Stimulated activated CD4-positive, alpha-beta T cell treated with anti-CD3 and anti-CD28 coated beads, TNF-alpha, amount 100 ng/mL, for 48 hours (primary cell): Measurements from ENCODE around the gene C1QTNF2.

Source experiments
- DNase-seq, 3 donors: peaks; one replicate each; pipeline ENCODE4 v3.0.0-alpha.2; 2020; ENCODE audit warnings: low read depth in 3 of 3

Gene C1QTNF2

DNA sequence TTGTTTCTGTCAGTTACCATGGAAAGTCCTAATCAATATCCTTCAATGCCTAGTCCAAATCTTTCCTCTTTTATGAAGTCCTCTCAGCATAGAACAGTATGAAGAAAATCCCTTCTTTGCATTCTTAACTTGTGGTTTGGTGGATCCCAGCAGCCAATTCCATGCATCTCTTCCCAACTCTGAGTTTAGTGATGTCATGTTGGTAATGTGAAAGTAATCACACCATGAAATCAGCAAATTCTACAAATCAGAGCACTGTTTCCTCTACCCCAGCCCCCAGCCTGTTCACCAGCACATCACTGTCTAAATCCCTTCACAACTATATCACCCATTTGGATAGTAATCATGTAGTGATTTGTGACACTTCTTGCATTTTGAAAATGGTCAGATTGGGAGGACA is 4.7 kb upstream of the C1QTNF2 start:
- DNase-seq, result no peak

DNA sequence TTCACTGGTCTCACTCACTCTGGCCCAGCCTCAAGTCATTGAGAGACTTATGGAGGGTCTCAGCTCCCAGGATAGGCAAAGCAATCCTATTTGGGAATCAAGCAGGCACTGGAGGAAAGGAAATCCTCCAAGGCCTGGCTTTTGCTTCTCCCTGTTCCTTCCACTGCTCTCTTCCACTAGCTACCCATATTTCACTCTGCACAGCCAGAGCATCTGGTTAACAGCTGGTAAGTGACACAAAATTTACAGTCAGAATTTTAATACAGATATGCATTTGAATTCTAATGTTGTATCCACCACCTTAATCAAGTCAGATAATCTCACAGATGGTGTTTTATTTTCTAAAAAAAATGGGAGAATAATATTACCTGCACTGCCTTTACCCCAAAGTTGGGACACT is 868 bp upstream of the C1QTNF2 start:
- no peak for DNase-seq

DNA sequence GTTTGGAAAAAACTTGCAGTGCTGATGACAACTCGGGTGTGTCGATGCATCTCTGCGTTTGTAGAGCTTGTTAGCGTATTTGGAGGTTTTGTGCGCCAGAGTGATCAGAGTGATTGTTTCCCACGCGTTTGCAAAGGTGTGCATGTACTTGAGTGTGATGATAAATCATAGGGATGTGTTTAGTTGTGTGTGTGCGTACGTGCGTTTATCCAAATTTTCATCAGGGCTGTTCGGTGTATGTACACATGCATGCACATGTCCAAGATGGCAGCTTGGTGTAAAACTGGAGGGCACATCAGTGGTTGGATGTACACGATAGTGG is 248 bp upstream of the C1QTNF2 start:
- DNase-seq, result no peak

DNA sequence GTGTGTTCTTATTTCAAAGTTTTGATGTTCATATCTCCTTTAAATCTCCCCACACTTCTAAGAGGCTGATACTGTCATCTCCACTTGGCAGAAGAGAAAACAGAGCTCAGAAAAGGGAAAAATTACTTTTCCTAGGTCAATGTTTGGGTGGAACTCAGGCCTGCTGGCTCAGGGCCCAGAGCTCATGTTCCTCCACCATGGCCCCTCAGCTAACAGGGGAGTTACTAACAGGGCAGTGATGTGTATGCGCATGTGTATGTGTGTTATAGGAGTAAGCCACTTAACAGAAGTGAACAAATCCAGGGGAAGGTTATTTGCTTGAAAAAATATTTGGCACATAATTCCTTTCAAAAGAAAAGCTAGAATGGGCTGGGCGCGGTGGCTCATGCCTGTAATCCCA is 2.5 kb downstream of the C1QTNF2 start:
- no peak for DNase-seq

DNA sequence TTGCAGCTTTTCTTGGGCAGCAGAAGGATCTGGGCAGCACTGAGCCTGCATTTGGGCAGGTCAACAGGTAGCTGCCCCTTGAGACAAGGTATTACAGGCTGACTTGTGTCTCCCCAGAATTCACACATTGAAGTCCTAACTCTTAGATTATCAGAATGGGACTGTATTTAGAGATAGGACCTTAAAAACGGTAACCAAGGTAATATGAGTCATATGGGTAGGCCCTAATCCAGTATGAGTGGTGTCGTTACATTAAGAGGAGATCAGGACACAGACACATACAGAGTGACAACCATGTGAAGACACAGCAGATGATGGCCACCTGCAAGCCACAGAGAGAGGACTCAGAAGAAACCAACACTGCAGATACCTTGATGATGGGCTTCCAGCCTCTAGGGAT is 3.2 kb downstream of the C1QTNF2 start:
- DNase-seq, result no peak

DNA sequence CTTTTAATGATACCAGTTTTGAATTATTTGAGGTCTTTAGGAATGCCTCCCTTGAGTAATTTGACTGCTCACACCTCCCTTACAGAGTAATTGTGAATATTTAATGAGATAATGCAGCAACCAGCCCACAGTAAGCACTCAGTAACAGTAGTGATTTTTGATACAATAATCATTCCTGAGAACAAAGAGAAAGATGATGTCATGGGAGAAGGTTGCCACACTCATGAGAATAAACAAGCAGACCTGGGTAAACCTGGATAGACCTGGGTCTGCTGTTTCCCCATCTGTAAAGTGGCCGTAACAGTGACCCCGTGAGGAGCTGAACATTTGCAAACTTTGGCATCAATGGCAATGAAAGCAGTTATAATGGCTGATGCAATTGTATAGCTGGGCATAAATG is 4.2 kb downstream of the C1QTNF2 start:
- no peak for DNase-seq

DNA sequence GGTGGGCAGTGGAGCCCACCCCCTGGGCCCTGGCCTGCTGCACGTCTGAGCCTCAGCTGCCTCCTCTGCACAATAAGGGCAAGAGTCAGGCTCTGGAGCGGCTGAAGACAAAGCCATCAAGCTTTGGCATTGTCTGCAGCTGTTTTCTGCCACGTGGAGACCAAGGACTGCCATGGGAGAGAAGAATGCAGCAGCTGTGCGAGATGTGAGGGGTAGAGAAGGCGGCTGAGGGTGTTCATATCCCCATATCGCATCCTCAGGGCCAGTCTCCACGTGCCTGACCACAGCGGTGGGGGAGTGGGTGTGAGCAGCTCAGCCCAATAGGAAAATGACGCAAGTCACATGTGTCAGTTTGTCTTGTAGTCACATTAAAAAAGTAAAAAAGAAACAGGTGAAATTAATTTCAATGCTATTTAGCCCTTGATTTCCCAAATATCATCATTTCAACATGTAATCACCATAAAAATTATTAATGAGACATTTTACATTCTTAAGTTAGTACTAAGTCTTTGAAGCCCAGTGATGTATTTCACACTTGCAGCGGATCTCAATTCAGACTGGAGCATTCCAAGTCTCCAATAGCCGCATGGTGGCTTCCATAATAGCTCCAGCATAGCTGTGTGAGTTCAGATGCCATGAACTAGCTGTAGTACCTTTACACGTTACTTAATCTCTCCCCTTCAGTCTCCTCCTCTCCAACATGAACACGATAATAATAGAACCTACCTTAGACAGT is 6.6 kb downstream of the C1QTNF2 start:
- no peak for DNase-seq

DNA sequence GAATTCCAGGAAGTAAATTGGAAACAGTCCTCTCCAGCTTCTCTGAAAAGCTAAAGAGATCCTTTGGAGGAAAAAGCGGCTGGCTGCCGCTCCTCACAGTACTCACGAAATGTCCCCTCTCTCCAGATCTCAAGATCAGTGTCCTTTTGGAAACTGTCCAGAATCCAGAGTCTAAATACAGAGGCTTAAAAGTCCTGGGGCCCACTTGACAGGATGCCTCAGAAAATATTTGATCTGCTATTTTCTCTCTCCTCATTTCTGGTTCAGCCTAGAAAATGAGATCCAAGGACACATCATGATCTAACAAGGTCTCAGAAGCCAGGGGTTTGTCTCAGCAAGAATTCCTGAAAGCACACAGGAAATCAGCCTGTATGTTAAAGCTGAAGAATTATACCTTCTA is 7.2 kb downstream of the C1QTNF2 start:
- no peak for DNase-seq

DNA sequence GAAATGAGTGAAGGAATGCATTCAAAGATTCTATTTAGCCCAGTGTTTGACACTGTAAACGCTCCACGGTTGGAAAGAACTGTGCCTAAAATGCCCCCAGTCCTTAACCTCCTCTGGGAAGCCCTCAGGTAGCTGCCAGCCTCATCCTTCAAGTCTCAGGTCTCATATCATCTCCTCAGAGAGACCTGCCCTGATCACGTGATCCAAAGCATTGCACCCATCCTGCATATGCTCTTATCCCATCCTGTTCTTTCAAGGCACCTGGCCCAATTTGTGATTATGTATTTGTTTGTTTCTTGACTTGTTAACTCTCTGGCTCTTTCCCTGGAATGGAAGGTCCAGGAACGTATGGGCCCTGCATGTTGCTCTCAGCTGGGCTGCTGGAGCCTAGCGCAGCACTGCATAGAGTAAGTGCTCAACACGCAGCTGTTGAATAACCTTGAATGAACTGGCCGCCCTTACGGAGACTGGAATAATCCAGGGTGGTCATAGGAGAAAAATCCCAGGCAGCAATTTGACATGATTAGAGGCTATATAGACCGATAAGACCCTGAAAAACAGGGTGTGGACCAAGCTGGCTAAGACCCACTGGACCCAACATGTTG is 8.7 kb downstream of the C1QTNF2 start:
- no peak for DNase-seq

DNA sequence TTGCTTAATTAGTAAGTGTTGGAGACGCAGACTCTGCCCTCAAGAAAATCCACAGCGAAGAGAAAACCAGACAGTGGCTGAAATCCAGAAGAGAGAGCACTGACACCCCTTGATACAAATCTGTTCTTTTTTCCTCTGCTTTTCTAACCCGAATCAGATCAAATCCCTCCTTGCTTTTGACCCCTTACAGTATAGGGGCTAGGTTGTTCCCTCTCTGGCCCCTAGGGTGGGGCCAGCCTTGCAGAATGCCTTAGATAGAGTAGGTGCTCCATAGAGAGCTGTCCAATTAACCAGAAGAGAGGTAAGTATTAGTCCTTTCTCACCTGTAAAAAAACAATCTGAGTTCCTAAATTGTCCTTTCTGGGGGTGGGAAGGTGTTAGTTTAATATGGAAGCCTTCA is 10.1 kb downstream of the C1QTNF2 start:
- no peak for DNase-seq

DNA sequence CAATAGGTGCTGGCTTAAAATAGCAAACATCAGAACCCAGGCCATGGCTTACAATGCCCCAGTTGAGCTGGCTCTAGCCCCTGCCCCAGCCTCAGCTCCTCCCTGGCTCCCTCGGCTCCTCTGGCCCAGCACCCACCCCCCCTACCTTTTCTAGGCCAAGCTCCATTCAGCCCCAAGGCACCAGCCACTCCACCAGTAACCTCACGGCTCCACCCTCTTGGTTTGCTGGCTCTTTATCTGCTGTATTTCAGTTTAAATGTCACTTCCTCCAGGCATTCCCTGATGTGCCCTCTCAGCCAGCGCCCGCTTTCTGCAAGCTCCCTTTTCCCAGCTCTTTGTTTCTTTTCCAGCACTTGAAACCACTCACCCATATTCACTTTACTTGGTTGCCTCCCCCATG is 10.6 kb downstream of the C1QTNF2 start:
- no peak for DNase-seq

DNA sequence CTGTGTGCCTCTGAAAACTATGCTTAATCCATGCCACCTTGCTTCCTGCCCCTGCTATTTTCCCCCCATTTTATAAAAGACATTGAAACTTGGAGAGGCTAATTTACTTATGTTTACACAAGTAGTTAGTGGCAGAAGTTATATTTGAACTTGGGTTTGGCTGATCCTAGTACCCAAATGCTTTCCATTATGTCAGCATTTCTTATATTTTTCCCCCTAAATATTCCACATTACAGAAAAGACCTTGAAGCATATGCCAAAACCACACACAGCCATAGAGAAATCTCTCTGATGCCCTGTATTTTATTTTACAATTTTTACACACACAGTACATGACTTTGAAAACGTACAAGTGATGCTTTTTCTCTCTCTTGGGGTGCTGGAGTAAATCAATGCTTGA is 11.2 kb downstream of the C1QTNF2 start:
- DNase-seq, result no peak

DNA sequence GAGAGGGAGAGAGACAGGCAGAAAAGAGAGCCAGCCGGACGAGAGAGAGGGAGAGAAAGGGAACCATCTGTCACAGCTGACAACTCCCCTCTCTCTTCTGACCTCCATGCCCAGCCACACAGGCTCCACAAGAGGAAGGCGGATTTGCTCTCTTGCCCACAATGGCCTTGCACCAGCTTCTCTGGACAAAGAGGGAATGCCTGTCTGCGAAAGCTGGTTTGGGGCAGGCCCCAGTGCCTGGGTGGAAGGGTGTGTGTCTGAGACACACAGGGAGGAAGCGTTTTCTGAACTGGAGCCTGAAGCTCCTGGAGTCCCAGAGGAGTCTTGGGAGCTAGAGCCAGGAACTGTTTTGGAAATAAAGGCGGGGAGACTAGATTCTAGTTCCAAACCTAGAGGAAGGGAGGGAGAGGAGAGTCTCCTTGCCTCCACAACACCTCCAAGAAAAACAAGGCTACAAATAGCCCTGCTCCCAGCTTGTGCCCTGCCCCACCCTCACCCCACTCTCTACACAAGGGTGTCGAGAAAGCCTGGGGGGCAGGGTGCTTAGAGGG is 12.5 kb downstream of the C1QTNF2 start:
- no peak for DNase-seq

DNA sequence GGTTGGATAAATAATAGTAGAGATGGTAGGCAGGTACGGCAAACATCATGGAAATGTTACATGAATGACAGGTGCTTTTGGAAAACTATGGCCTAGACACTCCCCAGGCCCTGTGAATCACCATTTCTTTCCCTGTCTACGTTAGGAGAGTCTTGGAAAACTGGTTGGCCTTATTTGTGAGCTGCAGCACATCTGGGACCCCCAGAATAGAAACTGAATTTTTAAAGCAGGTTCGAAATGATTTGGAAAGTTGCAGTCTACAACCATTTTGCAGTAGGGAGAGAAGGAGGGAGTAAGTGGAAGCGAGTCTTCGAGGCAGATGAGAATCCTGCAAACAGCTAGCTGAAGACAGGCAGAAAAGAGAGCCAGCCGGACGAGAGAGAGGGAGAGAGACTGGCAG is 13.0 kb downstream of the C1QTNF2 start:
- no peak for DNase-seq

DNA sequence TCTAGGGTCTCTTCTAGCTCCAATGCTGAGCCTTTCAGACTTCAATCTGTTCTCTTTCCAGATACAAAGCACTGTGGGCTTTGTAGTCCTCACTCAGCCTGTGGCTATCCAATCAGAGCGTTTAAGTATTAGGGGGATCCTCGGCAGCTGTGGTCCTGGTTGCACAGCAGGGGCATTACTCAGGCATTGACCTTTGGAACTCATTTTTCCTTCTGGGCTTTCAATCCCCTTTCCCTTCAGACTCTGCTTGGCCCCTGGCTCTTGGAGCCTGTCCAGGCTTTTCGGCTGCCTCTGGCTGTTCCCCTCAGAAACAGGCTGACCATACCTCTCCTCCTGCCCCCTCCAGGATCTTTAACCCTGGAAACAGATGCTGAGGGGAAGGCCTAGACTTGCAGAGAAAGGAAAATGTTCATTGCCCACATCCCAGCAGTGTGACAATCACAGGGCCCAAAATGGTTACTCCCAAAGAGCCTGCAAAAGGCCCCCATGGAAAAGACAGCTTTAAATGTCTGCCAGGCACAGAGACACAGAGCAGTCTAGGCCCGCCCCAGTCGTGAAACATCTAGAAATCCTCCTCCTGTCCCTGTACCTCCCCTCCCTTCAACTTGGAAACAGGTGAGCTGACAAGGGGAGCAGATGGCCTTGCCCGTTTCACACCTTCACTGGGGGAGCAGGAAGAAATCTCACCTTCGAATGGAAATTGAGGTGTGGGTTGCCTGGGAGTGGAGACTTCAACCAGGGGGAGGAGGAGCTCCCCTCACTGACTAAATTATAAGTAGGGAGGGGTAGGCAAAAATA is 13.7 kb downstream of the C1QTNF2 start:
- no peak for DNase-seq

DNA sequence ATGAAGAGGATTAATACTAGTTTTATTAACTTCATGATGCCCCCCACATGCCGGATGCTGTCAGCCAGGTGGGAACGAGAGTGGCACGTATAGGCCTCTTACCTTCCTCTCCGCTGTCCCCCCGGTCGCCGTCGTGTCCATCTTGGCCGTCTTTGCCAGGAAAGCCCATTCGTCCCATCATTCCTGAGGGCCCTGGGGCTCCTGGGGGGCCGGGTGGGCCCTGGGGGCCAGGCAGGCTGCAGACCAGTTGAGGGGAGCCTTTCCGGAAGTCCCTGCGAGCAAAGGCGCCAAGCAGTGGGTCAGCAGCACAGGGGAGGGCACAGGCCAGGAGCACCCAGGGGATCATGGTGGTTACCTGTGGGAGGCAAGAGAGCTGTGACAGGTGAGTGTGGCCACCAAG is 15.8 kb downstream of the C1QTNF2 start:
- no peak for DNase-seq

DNA sequence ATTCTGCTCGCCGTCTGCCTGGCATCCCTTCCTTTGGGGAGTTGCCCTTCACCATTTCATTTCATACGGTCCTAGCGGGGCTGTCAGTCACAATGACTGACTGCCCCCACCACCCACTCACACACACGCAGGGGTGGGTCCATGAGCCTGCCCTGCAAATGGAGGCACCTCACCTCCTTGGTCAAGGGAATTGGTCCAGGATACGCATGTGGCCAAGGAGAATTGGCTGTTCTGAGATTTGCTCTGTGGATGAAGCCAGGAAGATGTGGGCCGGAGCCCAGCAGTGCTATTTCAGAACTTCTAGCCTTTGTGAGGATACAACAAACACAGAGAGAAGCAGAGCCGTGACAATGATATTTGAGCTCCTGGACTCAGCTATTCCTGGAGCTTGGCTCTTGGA is 17.0 kb downstream of the C1QTNF2 start:
- DNase-seq, result no peak

DNA sequence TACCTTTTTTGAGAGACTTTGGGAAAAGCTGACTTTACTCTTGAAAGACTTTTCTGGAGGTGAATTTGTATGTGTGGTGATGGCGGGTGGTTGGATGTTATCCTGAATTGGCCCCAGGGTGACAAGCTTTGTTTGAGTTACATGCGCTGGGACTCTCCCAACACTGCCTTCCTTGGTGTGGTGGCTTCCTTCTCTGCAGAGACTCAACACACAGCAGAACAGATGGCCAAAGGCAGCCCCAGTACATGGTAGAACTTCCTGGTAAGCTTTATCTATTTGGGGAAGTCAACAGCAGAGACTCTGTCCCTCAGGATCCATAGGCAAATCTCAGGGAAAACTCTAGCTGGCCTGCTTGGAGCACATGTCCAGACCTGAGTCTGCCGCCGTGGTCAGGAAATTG is 18.1 kb downstream of the C1QTNF2 start:
- DNase-seq, result no peak

DNA sequence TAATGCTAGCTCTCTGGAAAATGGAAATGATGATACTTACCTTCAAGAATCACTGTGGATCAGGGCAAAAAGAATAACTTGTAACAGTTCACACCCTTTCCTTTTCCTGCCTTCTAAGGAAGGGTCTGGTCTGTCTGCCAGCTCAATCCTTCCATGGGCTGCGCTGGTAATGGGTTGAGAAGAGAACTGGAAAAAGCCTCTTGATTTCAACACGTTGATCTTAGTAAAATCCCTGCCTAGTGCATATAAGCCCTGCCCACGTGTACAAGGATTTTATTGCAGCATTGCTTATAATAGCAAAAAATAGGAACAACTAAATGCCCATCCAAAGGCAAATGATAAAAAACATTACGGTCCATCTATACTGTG is 20.5 kb downstream of the C1QTNF2 start:
- no peak for DNase-seq

DNA sequence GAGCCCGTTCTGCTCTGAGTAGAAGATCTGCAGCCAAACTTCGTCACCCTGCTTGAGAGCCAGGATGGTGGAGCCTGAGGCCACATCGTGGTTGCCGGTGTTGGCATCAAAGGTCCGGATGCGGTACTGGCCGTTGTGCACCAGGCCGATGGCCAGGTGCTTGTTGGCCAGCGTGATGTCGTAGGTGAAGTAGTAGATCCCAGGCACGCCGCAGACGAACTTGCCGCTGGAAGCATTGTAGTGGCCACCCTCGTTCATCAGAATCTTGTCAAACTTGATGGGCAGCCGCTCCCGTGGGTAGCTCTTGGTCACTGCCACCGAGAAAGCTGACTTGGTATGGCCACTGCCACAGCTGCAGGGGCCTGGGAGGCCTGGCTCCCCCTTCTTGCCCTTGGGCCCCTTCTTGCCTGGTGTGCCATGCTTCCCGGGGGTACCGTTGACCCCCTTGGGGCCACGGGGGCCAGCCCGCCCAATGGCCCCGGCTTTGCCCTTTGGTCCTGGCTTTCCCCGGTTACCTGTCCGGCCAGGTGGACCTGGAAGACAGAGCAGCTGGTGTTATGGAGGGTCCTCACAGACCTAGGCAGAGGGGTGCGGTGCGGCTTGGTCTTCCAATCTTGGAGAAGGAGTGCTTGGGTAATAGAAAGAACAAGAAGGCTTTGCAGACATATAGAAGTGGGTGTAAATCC is 21.0 kb downstream of the C1QTNF2 start:
- no peak for DNase-seq

DNA sequence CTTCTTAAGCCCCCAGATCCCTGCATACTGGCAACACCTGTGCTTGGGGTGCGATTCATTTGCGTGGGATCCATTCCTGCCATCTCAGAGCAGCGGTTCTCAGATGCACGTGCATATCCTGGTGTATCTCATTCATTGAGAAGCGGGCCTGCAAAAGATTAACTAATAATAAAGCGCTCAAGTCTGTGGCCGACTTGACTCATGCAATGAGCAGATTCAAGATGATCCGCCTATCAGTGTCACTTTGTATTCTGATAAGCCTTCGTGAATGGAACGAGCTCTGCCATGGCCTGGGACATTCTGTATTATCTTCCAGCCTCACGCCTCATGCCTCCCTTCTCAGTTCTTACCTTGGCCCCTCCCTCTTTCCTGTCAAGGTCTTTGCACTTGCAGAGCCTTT is 22.3 kb downstream of the C1QTNF2 start:
- no peak for DNase-seq

DNA sequence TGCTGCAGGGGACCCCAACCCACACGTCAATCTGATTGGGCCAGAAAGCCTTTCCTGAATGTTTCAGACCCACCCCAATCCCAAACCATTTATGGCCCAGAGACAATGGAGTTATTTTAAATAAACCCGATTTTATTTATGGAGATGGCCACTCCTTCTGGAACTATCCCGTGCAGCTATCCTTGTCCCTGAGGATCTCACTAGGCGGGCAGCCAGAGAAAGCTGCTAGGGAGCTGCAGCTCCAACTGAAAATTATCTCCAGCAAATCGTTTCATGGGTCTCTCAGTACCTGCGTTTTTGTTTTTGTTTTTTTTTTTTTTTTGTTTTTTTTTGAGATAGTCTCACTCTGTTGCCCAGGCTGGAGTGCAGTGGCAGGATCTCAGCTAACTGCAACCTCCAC is 23.0 kb downstream of the C1QTNF2 start:
- no peak for DNase-seq
